CD4-positive, alpha-beta T cell treated with Interleukin-1 beta for 1 hour (primary cell): ENCODE results near the gene ZNF598.

Source experiments
- DNase-seq, 2 donors: peaks; one replicate each; pipeline ENCODE4 v3.0.0-alpha.2; 2020 to 2022

Gene ZNF598

DNA sequence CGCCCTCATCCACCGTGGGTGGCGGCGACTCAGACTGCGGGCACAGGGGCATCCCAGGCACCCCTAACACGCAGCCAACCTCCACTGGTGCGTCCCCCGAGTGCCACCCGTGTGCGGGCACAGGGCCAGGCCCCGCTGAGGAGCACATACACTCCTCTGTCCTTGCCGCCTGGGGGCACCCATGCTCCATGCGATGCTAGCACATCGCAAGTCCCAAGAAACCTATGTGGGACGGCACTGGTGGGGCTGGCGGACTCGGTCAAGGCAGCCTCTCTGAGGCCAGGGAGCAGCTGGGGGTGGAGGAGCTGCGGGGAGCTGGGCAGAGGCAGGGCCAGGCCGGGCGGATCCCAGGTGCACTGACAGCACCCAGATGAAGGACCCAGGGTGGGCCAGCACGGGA, 4.0 kb downstream of the ZNF598 start:
- no peak for DNase-seq

DNA sequence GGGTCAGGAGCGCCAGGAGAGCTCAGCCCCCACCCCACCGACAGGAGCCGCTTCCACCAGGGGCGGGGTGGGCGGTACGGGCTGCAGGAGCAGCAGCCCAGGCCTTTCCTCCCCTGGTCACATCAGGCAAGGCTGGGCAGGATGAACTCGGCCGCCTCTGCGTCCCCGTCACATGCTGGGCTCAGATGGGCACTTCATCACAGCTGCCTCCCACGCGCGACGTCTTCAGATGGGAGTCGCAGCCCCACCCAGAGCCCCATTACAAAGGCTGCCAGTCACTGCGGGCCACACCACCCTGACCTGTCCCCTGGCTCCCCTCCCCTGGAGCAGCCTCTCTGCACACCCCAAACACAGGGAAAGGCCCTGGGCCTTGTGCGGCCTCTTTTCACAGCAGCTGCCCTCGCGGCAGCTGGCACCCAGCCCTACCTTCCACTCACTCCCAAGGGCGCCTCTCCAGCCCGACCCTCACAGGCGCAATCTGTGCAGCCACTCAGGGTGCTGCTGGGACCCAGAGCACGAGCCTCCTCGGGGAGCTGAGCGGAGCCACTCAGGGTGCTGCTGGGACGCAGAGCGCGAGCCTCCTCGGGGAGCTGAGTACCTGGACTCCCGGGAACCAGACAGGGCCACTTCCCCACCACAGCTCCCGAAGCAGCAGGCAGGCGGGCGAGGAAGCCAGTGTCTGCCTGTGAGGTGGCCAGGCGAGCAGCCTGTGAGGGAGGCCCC, 4.7 kb downstream of the ZNF598 start:
- no peak for DNase-seq

DNA sequence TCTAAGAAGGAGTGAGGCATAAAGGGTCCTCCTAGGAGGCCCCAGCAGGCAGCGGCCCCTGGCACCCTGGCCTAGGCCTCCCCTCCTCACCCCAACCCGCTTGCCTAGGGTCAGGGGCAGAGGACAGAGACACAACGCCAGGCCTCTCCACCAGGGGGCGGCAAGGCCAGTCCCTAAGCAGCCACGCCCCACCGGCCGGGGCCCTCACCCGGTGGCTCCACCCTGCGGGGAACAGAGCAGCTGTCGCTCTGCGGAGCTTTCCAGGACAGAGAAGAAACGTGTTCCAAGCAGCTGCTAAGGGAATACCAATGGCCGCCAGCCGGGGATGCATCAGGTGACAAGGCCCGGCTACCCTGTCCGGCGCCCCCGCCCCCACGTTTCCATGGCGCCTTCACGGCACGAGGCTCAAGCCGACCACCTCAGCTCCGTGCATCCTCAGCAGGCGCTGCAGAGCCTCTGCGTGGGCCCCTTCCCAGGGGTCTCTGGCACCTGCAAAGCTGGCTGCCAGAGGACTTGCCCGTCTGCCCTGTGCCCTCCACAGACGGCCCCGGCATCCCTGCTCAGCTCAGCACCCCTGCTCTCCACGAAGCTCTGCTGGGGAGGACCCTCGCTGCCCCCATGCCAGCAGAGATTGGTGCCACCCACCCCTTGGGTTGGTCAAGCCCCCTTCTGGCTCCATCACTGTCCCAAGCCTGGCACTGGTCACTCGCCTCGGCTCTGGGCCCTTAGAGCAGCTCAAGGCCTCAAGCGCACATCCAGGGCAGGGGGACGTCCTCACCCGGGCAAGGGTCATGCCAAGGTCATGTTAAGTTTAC, 5.6 kb downstream of the ZNF598 start:
- DNase-seq, result peak; percentile 87 to 88

DNA sequence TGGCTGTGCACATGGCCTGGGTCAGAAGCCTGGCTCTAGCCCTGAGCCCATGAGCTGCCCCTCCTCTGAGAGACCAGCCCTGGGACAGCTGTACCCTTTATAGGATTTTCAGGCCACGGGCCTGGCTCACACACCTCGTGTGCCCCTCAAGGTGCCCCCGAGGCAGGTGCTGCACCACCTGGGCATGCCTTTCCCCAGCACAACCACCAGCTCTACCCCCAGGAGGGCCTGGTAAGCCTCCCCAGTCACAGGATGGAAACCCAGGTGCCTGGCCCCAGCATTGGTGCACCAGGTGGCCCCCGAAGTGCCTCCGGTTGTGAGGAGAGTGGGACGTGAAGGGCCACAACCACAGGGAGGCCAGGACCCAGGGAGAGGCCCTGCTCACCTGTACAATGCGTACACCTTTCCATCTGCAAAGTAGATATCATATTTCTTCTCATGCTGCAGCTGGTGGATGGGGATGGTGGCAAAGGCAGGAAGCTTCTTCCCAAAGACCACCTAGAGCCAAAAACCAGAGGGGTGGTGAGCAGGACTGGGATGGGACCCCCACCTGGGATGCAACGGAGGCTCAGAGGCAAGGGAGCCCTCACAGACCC, 6.3 kb downstream of the ZNF598 start:
- DNase-seq, result no peak

DNA sequence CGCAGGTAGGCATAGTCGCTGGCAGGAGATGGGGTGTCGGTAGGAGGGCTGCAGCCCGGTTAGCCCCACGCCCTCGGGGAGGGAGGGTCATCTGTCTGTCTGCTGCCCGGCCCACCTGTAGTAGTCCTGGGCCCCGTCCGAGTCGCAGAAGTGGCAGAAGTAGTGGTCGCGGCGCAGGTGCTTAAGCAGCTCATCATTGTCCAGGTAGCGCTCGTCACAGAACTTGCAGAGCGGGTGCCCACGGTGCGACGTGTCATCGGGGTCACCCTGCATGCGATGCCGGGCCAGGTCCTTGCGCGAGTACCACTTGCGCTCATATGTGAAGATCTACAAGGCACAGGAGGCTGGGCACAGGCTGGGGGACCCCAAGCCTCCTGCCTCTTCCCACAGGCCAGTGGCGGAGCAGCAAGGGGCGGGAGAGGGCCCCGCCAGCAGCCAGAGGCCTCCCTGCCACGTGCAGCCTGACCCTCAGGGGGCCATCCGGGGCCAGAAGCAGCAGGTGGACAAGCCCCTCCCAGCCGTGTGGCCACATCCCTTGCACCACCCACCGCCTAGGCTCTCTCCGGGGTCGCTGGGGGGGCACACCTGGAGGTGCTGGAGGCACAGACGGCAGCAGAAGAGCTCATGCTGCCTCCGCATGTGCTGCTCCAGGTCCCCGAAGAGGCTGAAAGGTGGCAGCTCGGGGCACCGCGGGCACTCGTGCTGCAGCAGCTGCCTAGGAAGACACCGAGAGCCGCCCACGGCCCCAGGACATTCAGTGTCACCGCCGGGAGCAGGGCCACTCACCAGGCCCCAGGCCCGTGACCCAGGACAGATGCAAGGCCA, 7.0 kb downstream of the ZNF598 start:
- no peak for DNase-seq

DNA sequence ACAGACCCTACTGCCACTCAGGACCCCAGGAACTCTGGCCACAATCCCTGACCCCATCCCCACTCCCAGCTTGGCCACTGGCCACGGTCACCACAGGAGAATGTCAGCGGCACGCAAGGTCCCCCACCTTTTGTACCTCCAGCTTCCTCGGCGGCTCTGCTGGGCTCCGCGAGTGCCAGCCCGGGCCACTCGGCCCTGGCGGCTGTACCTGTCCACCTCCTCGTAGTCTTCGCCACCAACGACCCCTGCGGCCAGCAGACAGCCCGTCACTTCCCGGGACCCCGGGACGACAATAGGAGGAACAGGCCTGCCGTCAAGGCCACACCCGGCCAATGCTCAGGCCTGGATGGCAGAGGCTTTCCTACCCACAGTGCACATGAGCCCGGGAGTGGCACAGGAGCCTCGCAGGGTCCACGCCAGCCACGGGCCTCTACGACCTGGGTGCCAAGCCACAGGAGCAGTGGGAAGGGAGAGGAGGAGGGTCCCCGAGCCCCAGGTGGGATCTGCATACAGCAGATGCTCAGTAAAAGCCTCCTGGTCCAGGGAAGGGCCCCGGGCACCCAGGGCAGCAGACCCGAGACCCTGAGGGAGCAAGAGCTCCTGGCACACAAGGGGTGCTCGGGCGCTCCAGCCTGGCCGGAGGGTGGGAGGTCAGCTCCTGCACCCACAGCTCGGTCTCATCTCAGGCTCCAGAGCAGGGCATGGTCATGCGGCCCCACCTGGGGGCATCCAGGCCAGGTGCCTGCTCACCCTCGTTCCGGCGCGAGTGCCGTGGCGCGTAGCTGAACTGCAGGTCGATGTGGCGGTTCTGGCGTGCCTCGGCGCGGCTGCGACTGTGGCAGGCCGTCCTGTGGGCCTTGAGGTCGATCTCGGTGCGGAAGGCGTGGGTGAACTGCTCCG, 7.9 kb downstream of the ZNF598 start:
- no peak for DNase-seq

DNA sequence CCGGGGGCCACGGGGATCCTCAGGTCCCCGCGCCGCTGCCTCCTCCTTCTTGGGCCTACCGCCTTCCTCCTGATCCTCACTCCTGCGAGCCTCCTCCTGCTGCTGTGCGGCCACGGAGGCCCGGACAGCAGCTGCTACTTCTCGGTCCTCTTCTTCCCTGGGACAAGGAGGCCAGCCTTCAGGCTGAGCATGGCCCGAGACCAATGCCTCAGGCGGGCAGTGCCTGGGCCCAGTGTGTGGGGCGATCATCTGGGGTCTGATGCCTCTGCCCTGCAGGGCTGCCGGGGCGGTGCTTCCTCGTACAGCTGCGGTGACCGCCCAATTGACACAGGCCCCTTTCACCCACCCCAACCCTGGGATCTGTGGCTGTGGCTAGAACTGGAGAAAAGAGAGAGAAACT, 8.6 kb downstream of the ZNF598 start:
- DNase-seq, result no peak

DNA sequence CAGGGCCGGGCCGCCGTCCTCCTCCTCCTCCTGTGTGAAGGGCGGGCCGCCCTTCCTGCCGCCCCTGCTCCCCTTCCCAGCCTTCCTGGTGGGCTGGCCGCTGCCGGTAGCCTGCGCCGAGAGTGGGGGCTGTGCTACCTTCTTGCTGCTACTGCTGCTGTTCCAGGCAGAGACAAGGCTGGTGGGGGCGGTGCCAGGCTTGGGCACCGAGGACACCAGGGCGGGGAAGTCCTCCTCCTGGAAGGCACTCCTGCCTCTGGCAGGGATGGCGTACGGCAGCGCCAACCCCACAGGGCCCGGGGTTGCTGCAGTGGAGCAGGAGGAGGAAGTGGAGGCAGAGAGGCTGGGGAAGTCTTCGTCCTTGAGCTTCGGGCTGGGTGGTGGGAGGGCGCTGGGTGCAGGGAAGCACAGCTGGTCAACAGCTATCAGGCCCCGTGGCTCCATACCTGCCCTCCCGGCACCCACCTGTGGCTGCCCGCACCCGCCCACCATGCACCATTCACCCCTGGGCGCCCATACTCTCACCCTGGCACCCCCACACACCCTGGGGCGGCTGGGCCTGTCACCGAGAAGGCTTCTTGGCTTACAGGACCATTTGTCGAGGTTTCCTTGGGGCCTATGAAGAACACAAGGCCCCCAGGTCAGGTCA, 9.6 kb downstream of the ZNF598 start:
- no peak for DNase-seq

DNA sequence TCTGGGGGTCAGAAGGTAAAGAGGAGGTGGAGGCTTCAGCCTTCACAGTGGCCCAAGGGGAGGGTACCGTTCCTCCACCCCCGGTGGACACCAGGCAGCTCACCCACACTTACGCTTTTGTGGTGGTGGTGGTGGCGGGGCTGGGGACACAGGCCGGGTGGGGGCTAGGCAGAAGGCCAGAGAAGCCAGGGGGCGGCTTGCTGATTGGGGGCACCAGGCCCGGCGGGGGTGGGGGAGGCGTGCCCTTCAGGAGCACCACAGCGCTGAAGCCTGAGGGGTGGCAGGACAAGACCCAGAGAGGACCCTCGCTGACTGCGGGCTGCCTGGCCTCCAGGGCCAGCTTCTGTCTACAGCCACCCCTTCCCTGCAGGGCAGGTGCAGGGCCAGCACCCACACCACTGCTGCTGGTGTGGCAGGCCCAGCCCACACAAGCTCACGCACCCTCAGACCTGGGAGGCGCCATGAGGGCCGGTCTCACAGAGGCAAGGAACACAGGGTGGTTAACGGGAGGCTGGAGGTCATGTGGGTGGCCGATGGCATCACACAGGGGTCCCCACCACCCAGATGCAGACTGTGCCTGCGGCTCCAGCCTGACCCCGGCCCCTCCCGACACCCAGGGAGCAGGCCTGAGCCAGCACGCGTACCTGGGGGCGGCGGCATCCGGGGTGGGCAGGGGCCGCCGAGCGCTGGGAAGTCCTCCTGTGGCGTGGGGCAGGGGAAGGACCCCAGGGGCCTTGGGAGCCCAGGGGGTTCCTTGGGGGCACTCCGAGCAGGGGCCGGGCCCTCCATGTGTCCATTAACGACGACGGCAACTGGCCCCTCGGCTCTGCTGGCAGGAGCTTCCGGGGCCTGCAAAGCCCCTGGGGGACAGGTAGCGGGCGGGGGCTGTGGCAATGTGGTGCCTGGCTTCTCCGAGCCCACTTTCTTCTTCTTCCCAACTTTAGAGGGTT, 10.5 kb downstream of the ZNF598 start:
- DNase-seq, result no peak

DNA sequence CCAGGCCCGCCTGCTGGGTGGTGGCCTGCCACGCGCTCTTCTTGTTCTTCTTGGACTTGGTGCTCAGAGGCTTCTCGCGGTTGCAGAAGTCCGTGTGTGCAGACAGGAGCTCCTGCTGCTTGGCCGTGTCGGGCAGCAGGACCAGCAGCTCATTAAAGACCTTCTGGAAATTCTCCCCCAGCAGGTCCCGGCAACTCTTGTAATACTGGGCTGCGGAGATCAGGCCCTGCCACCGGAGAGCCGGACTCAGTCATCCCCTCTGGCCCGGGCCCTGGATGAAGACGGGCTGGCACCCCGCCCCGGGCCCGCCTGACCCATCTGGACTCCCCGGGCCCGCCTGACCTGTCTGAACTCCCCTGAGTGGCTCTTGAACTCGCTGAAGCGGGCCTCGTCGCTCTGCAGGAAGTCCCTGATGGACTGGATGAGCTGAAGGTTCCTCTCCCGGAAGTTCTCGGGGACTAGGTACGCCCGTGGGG, 11.2 kb downstream of the ZNF598 start:
- DNase-seq, result no peak

DNA sequence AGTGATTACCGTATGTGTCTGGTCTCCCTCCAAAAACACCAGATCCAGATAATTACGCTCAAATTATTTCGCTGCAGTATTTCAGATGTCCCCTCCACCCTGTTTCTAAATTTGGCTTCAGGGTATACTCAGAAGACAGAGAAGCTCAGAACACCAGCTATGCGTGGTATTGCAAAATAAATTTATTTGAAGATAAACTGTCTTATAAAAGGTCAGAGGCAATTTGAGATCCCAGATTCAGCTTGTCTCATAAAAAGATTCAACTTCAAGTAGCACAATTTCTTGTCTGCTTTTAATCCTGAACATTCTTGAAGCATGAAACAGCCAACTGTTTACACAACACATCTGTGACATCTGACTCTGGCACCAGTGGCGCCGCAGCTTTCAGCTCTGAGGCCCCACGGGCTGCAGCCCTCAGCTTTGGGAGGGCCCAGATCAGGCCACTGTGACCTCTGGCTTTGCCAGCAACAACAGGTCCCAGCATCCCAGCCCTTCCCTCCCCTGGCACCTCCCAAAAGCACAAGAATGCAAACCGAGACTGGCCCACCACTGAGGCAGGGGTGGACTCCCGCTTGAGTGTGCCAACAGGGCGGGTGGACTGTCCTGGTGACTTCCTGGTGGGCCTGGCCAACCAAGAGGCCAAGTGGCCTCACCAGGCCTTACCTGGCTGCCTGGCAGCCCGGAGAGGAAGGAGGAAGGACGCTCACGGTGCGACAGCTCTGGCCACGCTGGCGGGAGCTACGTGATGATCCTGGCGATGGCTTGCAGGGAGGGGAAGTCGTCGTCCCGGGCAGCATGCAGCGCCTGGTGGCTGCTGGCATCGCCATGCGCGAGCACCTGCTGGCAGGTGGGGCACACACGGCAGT, 11.9 kb downstream of the ZNF598 start:
- no peak for DNase-seq

DNA sequence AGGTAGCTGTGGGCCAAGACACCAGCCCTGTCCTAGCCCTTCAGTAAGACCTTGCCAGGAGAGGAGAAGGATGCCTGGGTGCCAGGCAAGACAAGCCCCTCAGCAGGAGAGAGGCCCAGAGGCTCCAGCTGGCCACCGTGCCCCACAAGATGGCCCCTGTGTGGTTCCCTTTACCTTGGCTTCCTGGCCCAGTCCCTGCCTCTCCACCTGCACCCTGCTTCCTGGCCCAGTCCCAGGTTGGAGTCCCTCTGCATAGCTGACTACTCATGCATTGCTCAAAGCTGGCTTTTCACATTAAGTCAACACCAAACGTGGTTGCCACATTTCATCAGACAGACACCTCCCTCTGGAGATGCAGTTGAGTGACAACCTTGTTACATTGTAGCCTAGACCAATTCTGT, 15.9 kb downstream of the ZNF598 start:
- no peak for DNase-seq

DNA sequence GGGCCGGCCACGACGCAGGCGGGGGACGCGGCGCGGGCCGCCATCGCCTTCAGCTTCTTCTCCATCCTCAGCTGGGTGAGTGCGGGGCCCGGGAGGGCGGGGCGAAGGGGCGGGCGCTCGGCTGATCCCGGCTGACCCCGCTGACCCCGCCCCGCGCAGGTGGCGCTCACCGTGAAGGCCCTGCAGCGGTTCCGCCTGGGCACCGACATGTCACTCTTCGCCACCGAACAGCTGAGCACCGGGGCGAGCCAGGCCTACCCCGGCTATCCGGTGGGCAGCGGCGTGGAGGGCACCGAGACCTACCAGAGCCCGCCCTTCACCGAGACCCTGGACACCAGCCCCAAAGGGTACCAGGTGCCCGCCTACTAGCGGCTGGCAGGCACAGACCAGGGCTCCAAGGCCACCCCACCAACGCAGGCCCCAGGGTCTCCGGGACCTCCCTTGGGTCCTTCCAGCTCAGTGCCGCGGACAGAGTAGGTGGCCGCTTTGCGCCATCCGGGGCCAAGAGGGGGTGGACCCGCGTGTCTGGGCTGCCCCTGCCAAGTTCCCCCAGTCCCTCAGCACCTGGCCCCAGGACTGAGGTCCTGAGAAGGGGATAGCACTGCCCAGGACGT, 16.8 kb downstream of the ZNF598 start:
- DNase-seq, result no peak

DNA sequence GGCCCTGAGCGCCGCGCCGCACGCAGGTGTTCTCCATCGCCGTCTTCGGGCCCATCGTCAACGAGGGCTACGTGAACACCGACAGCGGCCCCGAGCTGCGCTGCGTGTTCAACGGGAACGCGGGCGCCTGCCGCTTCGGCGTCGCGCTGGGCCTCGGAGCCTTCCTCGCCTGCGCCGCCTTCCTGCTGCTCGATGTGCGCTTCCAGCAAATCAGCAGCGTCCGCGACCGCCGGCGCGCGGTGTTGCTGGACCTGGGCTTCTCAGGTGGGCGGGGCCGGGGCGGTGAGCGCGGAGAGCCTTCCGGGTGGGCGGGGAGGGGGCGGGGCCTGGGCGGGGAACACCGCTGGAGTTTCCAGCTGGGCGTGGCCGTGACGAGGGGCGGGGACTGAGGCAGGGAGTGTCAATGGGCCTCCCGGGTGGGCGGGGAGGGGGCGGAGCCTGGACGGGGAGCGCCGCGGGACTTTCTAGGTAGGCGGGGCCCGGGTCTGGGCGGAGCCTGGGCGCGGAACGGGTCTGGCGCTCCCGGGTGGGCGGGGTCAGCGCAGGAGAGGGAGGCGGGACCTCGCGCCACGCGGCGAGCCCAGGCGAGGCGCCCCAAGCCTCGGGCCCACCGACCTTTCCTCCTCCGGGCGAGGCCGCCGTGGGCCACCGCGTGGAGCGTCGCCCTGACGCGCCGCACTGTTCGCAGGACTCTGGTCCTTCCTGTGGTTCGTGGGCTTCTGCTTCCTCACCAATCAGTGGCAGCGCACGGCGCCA, 17.5 kb downstream of the ZNF598 start:
- DNase-seq, result peak; percentile 97 to 98

DNA sequence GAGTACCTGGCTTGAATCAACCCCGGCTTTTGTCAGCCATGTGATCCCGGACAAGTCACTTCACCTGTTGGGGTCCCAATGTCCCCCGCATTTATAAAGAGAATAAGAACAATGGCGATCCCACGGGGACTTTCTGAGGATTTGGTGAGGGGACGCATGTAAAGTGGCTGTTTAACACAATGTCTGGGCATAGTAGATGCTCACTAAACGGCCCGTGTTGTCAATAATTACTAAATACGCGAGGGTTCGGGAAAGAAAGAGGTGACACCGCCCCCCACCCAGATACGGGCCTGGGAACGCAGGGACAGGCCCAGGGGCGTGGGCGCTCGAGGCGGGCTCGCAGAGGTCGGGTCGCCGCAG, 18.1 kb downstream of the ZNF598 start:
- DNase-seq, result no peak

DNA sequence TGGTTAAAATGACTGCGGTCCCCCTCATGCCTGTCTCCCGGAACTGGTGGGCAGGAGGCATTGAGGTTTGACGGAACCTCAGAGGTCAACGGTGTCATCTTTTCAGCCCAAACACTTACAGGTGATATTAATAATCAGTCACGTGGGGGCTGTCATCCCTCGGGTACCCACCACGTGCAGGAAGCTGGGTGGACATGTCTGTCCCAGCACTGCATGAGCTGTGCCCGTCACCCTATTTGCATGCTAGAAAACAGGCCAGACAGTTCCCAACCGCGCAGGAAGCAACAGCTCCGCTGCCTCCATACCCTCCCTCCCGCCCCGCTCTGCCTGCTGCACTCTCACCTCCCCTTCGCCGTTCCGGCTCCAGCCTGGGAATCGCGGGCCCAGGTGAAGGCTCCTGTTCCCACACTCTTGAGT, 18.5 kb downstream of the ZNF598 start:
- DNase-seq, result peak; percentile 70 to 81

DNA sequence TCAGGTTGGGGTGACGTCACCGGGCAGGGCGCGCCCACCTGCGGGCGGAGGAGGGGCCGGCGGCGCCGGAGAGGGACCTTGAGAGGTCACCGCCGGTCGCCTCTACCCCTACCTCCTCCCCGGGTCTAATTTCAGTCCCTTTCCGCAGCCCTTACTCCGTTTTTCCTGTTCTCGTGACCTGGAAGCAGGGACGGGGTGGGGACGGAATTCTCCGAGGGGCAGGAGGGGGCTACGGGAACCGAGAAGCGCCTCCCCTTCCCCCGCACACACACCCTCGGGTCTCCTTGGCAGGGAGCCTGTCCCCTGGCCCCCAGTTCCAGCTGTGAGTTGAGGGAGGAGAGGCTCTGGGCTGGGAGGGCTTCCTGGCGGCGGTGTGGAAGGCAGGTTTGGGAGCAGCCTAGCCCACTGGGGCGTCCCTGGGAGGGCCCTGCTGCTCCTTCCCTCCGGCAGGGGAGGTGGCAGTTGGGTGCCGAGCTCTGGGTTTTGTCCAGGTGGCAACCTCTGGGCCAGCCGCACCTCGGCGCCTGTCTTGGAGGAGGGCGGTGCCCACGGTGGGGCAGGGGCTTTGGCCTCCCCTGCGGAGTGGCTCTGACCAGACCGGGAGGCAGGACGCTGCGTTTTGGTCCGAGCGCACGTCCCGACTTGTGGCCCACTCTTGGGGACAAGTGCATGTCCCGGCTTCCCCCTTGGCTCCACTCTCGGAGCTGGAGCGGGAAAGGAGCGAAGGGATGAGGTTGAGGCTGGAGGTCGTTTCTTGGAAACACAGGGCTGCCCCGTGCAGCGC, 19.1 kb downstream of the ZNF598 start:
- peak; percentile 64 to 72 for DNase-seq
